IMR-90 (cell line): ENCODE results near the gene RNF180. TPM values are rescaled to one million over a fixed set of nuclear protein-coding genes. Genes with fewer than 3 reads are reported as not detected.

Experiments used
- ATAC-seq: fragments of 200-7000 bp; cut with Tn5 transposase; 2 replicates; pipeline ENCODE4 v1.9.1; 2020; ENCODE audit warnings: low read depth, mild to moderate bottlenecking, moderate library complexity
- BruUV-seq: library from RNA; stranded (reverse); fragments of 400-500 nt; replicated peaks from 2 replicates; lab custom pipeline; 2021; lab: Mats Ljungman, UMichigan
- CTCF ChIA-PET: fragments of 300-600 bp; formaldehyde crosslinking; extraction: SDS; loops from one replicate; lab custom pipeline; 2021; ENCODE audit warnings: antibody characterized with exemption; lab: Yijun Ruan, JAX
- POLR2A ChIA-PET: fragments of 300-600 bp; sonication (Branson Sonifier 250); formaldehyde crosslinking; loops from one replicate; lab custom pipeline; 2022; ENCODE audit warnings: antibody characterized with exemption; ENCODE audit not compliant: unreplicated experiment; lab: Charles Lee
- DNase-seq: peaks from one replicate; pipeline ENCODE4 v3.0.0; 2013
- H2AFZ ChIP-seq: replicated peaks from 2 replicates; pipeline ENCODE3; 2013; ENCODE audit warnings: low read length, mild to moderate bottlenecking; ENCODE audit not compliant: poor library complexity
- H2AK5ac ChIP-seq: 2 replicates; pipeline ENCODE4 v1.6.1; 2013; ENCODE audit warnings: low read depth, low read length, inconsistent platforms
- H2AK9ac ChIP-seq: replicated peaks from 2 replicates; pipeline ENCODE3; 2013; ENCODE audit warnings: mild to moderate bottlenecking, low read depth, low read length, moderate library complexity; ENCODE audit not compliant: poor library complexity
- H2BK120ac ChIP-seq: 2 replicates; pipeline ENCODE4 v1.6.1; 2013; ENCODE audit warnings: low read depth, low read length, inconsistent platforms
- H2BK15ac ChIP-seq: 3 replicates; pipeline ENCODE4 v1.6.1; 2013; ENCODE audit warnings: low read depth, low read length, inconsistent platforms
- H2BK20ac ChIP-seq: 2 replicates; pipeline ENCODE4 v1.6.1; 2013; ENCODE audit warnings: low read depth, mild to moderate bottlenecking, inconsistent platforms, low read length, moderate library complexity
- H2BK5ac ChIP-seq: 2 replicates; pipeline ENCODE4 v1.6.1; 2013; ENCODE audit warnings: mild to moderate bottlenecking, low read depth, low read length, inconsistent platforms; ENCODE audit not compliant: poor library complexity, severe bottlenecking
- H3K14ac ChIP-seq: replicated peaks from 2 replicates; pipeline ENCODE4 v1.6.1; 2013; ENCODE audit warnings: low read depth, low read length, inconsistent platforms
- H3K18ac ChIP-seq: 2 replicates; pipeline ENCODE4 v1.6.1; 2013; ENCODE audit warnings: low read depth, low read length, control low read depth
- H3K23ac ChIP-seq: 2 replicates; pipeline ENCODE4 v1.6.1; 2013; ENCODE audit warnings: low read depth, low read length, inconsistent platforms
- H3K27ac ChIP-seq: 2 replicates; pipeline ENCODE4 v1.5.1; 2013; ENCODE audit warnings: mild to moderate bottlenecking, control low read depth, low read length; ENCODE audit not compliant: insufficient read depth
- H3K27me3 ChIP-seq: 2 replicates; pipeline ENCODE4 v1.6.1; 2013; ENCODE audit warnings: low read length; ENCODE audit not compliant: control insufficient read depth, insufficient read depth
- H3K36me3 ChIP-seq: 2 replicates; pipeline ENCODE4 v1.6.1; 2013; ENCODE audit warnings: low read length, mixed read lengths; ENCODE audit not compliant: control insufficient read depth, insufficient read depth
- H3K4ac ChIP-seq: 2 replicates; pipeline ENCODE4 v1.6.1; 2013; ENCODE audit warnings: low read depth, low read length, inconsistent platforms
- H3K4me1 ChIP-seq: 2 replicates; pipeline ENCODE4 v1.6.1; 2013; ENCODE audit warnings: low read length, mixed read lengths; ENCODE audit not compliant: control insufficient read depth, insufficient read depth
- H3K4me2 ChIP-seq: 2 replicates; pipeline ENCODE4 v1.6.1; 2013; ENCODE audit warnings: low read depth, mild to moderate bottlenecking, control low read depth, low read length, moderate library complexity
- H3K4me3 ChIP-seq: 2 replicates; pipeline ENCODE4 v1.5.1; 2013; ENCODE audit warnings: low read depth, mild to moderate bottlenecking, control low read depth, low read length, moderate library complexity; ENCODE audit not compliant: insufficient read depth
- H3K56ac ChIP-seq: 2 replicates; pipeline ENCODE4 v1.6.1; 2013; ENCODE audit warnings: low read length, inconsistent platforms; ENCODE audit not compliant: insufficient read depth; ENCODE audit errors: extremely low read depth
- H3K79me1 ChIP-seq, 2 experiments: 2 replicates each; pipeline ENCODE4 v1.6.1; 2013; ENCODE audit warnings: low read length in 2 of 2, inconsistent platforms in 1 of 2, low read depth in 1 of 2
- H3K9ac ChIP-seq: 2 replicates; pipeline ENCODE4 v1.6.1; 2013; ENCODE audit warnings: low read depth, low read length, control low read depth
- H3K9me1 ChIP-seq: 2 replicates; pipeline ENCODE4 v1.6.1; 2013; ENCODE audit warnings: low read length, inconsistent platforms; ENCODE audit not compliant: insufficient read depth
- H3K9me3 ChIP-seq: 2 replicates; pipeline ENCODE4 v1.6.1; 2013; ENCODE audit warnings: low read length; ENCODE audit not compliant: control insufficient read depth, insufficient read depth
- H4K20me1 ChIP-seq: 2 replicates; pipeline ENCODE4 v1.6.1; 2013; ENCODE audit warnings: low read length, inconsistent platforms; ENCODE audit not compliant: insufficient read depth
- H4K5ac ChIP-seq: 2 replicates; pipeline ENCODE4 v1.6.1; 2013; ENCODE audit warnings: mild to moderate bottlenecking, low read depth, low read length, control low read depth
- H4K8ac ChIP-seq, 2 experiments: 2 replicates each; pipeline ENCODE4 v1.6.1; 2013; ENCODE audit warnings: low read depth in 2 of 2, low read length in 2 of 2, control low read depth in 1 of 2, inconsistent platforms in 1 of 2
- H4K91ac ChIP-seq: 2 replicates; pipeline ENCODE4 v1.6.1; 2013; ENCODE audit warnings: low read depth, low read length, inconsistent platforms; ENCODE audit not compliant: insufficient read depth
- CTCF ChIP-seq: conservative IDR thresholded peaks from 2 replicates; pipeline ENCODE4 v1.5.1; 2012; ENCODE audit warnings: mild to moderate bottlenecking, low read depth, low read length, improper control_type of control experiment
- ELK1 ChIP-seq: fragments of 150-350 bp; IDR thresholded peaks from 2 replicates; pipeline ENCODE4 v1.6.1; 2016; ENCODE audit warnings: low read depth, mild to moderate bottlenecking, low read length, moderate library complexity, borderline replicate concordance
- FOS ChIP-seq: fragments of 150-350 bp; IDR thresholded peaks from 2 replicates; pipeline ENCODE4 v1.6.1; 2016; ENCODE audit warnings: low read depth, low read length
- POLR2A ChIP-seq: IDR thresholded peaks from 2 replicates; pipeline ENCODE4 v1.6.1; 2012; ENCODE audit warnings: mild to moderate bottlenecking, low read depth, low read length
- USF2 ChIP-seq: fragments of 150-350 bp; IDR thresholded peaks from 2 replicates; pipeline ENCODE4 v1.6.1; 2017; ENCODE audit warnings: mild to moderate bottlenecking, antibody characterized with exemption, low read length, low read depth
- WGBS, 2 experiments: methylation state at CpG; one replicate each; pipeline versions ENCODE4 v1.1.5 to v1.1.7; 2013; ENCODE audit warnings: missing lambda C conversion rate in 2 of 2; ENCODE audit not compliant: insufficient read length in 1 of 2; ENCODE audit errors: extremely low coverage in 2 of 2; 5-methylcytosine and 5-hydroxymethylcytosine counted together
- dilution Hi-C: fragments of 300-500 bp; cut with HindIII; formaldehyde crosslinking; loops from one replicate; pipeline ENCODE4 v1.14.3; 2018; ENCODE audit warnings: low sequenced_read_pairs; ENCODE audit not compliant: unreplicated experiment
- in situ Hi-C: fragments of 300-500 bp; cut with MboI; formaldehyde crosslinking; loops from 3 replicates; pipeline ENCODE4 v1.14.3; 2019; ENCODE audit warnings: low sequenced_read_pairs, inconsistent platforms, mixed read lengths
- intact Hi-C: fragments of 100-400 bp; cut with micrococcal nuclease; formaldehyde crosslinking; loops from 2 replicates; pipeline ENCODE4 v1.10.0; 2022
- polyA plus RNA-seq, 3 experiments: library from polyadenylated mRNA; depleted of rRNA; stranded (reverse); fragments of >200 nt; gene quantifications; 2 replicates each; pipeline ENCODE4 v1.2.3, GENCODE V29; 2012; ENCODE audit warnings: low replicate concordance in 1 of 3
- total RNA-seq: library from RNA; depleted of rRNA; stranded (reverse); fragments of >200 nt; gene quantifications from 2 replicates; pipeline ENCODE4 v1.2.3, GENCODE V29; 2012

The RNF180 gene
- total and polyA plus RNA-seq, 2 of the 4 experiments (the other 2 are of a cell fraction): 0.02 to 0.36 TPM

GRCh38 chr5:64340293-64340692 lies 174.7 kb downstream of the RNF180 start:
- intact Hi-C loops: no loop called here

More at GRCh38 chr5:64340293-64340692, 174.7 kb downstream of the RNF180 start:
- H4K91ac ChIP-seq: no peak overlapping the region
- H3K18ac ChIP-seq: no peak overlapping the region
- no peak overlapping the region for H3K9ac ChIP-seq
- ChIA-PET POLR2A (no interaction called here), CTCF (no interaction called here)
- no peak overlapping the region for H2AK9ac ChIP-seq
- H3K23ac ChIP-seq: no peak overlapping the region
- no peak overlapping the region for H2BK20ac ChIP-seq
- dilution Hi-C loops: no loop called here
- no peaks in the 10 kb centered on the region for H3K27me3 ChIP-seq
- no peak overlapping the region for H4K5ac ChIP-seq
- H3K14ac ChIP-seq: no peak overlapping the region
- BruUV-seq: no TSS peak
- H3K79me1 ChIP-seq: no peaks in the 10 kb centered on the region
- H2AK5ac ChIP-seq: no peak overlapping the region
- in situ Hi-C loops: no loop called here
- DNase-seq (no peak), ATAC-seq (no peak)
- H3K9me3 ChIP-seq: no peaks in the 10 kb centered on the region
- WGBS, 2 experiments: no CpG with 5 or more reads among the region's 1 CpG
- H3K4ac ChIP-seq: no peak overlapping the region
- no peak overlapping the region for H3K56ac ChIP-seq
- H4K20me1 ChIP-seq: no peaks in the 10 kb centered on the region
- no peak overlapping the region for H3K4me3 ChIP-seq
- no peak overlapping the region for H3K27ac ChIP-seq
- H2BK5ac ChIP-seq: no peak overlapping the region
- no peaks in the 10 kb centered on the region for H3K36me3 ChIP-seq
- no peak overlapping the region for H2BK15ac ChIP-seq
- H3K4me1 ChIP-seq: no peaks in the 10 kb centered on the region
- no peak overlapping the region for H4K8ac ChIP-seq
- H2AFZ ChIP-seq: no peak overlapping the region
- no peaks in the 10 kb centered on the region for H3K9me1 ChIP-seq
- no peak for TF ChIP-seq ELK1
- no peak for TF ChIP-seq FOS
- no peak for TF ChIP-seq USF2
- TF ChIP-seq CTCF: no peak
- no peak for TF ChIP-seq POLR2A
- H3K4me2 ChIP-seq: no peak overlapping the region
- H2BK120ac ChIP-seq: no peak overlapping the region
